ENCODE measurements around the gene UPF2. TPM values are rescaled to one million over a fixed set of nuclear protein-coding genes. Genes with fewer than 3 reads are reported as not detected.

The UPF2 gene
- polyA plus RNA-seq, 3 donors: 2.7 to 6.7 (median 4.3) TPM

- Mint-ChIP-seq H3K27me3 (ENCODE audit: low read depth in 3 of 3) (peaks cover 0 to 7% (median 2%) of the 10 kb centered on the region in 3 donors), H3K4me1 (no peaks in the 10 kb centered on the region), H3K27ac (no peak overlapping the region), H3K9me3 (no peaks in the 10 kb centered on the region), H3K36me3 (no peaks in the 10 kb centered on the region), H3K4me3 (no peak overlapping the region)
- no peaks in the 10 kb centered on the region for H3K79me2 ChIP-seq (ENCODE audit: insufficient read depth, low read length)
- DNase-seq: no peak
- H3K9me3 ChIP-seq (replicated peaks in 1 of 2; ENCODE audit: control insufficient read depth in 1 of 2, insufficient read depth in 1 of 2, low read length in 2 of 2): no peaks in the 10 kb centered on the region
- no peak overlapping the region for H3K4me3 ChIP-seq (replicated peaks in 1 of 3; ENCODE audit: low read depth in 2 of 3, low read length in 3 of 3)
- no peaks in the 10 kb centered on the region for H3K4me1 ChIP-seq (ENCODE audit: control insufficient read depth in 1 of 2, insufficient read depth in 2 of 2, low read length in 2 of 2)
- no peaks in the 10 kb centered on the region for H4K20me1 ChIP-seq (ENCODE audit: insufficient read depth, low read length)
- intact Hi-C loops (cut with micrococcal nuclease): no loop called here
- 98% methylated on average over 17 of the region's 18 CpGs for WGBS (ENCODE audit: insufficient coverage)
- no peaks in the 10 kb centered on the region for H3K27me3 ChIP-seq (ENCODE audit: control insufficient read depth in 2 of 2, insufficient read depth in 2 of 2, low read length in 2 of 2)
- no peak overlapping the region for H3K9ac ChIP-seq (ENCODE audit: insufficient read depth, low read length, poor library complexity, severe bottlenecking)
- no peak overlapping the region for H3K4me2 ChIP-seq (replicated peaks; ENCODE audit: extremely low read depth, low read length, poor library complexity, severe bottlenecking)
- H2AFZ ChIP-seq (ENCODE audit: insufficient read depth, low read depth, low read length, poor library complexity, severe bottlenecking): no peak overlapping the region
- H3K27ac ChIP-seq (ENCODE audit: low read depth in 1 of 2, low read length in 2 of 2): no peak overlapping the region
- no peaks in the 10 kb centered on the region for H3K36me3 ChIP-seq (replicated peaks in 1 of 2; ENCODE audit: control insufficient read depth in 1 of 2, insufficient read depth in 2 of 2, low read length in 2 of 2)
- TF ChIP-seq CTCF (IDR thresholded peaks at IDR 0.05): no peak
Observed at GRCh38 chr10:11907914-11908313, 134.7 kb downstream of the UPF2 start.

GRCh38 chr10:11906714-11907113 lies 135.9 kb downstream of the UPF2 start:
- Histone ChIP-seq H3K79me2 (ENCODE audit: insufficient read depth, low read length) (no peaks in the 10 kb centered on the region), H3K36me3 (replicated peaks in 1 of 2; ENCODE audit: control insufficient read depth in 1 of 2, insufficient read depth in 2 of 2, low read length in 2 of 2) (no peaks in the 10 kb centered on the region), H2AFZ (ENCODE audit: insufficient read depth, low read depth, low read length, poor library complexity, severe bottlenecking) (no peak overlapping the region), H3K4me3 (replicated peaks in 1 of 3; ENCODE audit: low read depth in 2 of 3, low read length in 3 of 3) (no peak overlapping the region), H3K27me3 (ENCODE audit: control insufficient read depth in 2 of 2, insufficient read depth in 2 of 2, low read length in 2 of 2) (no peaks in the 10 kb centered on the region), H3K4me2 (replicated peaks; ENCODE audit: extremely low read depth, low read length, poor library complexity, severe bottlenecking) (no peak overlapping the region), H3K9me3 (replicated peaks in 1 of 2; ENCODE audit: control insufficient read depth in 1 of 2, insufficient read depth in 1 of 2, low read length in 2 of 2) (no peaks in the 10 kb centered on the region), H3K27ac (ENCODE audit: low read depth in 1 of 2, low read length in 2 of 2) (no peak overlapping the region), H3K9ac (ENCODE audit: insufficient read depth, low read length, poor library complexity, severe bottlenecking) (no peak overlapping the region), H4K20me1 (ENCODE audit: insufficient read depth, low read length) (no peaks in the 10 kb centered on the region), H3K4me1 (ENCODE audit: control insufficient read depth in 1 of 2, insufficient read depth in 2 of 2, low read length in 2 of 2) (peaks cover 0 to 3% of the 10 kb centered on the region in 2 donors)
- intact Hi-C loops (cut with micrococcal nuclease): no loop called here
- Mint-ChIP-seq H3K9me3 (no peaks in the 10 kb centered on the region), H3K27me3 (ENCODE audit: low read depth in 3 of 3) (peaks cover 0 to 7% (median 4%) of the 10 kb centered on the region in 3 donors), H3K4me1 (peaks cover 3% of the 10 kb centered on the region), H3K36me3 (no peaks in the 10 kb centered on the region), H3K4me3 (no peak overlapping the region), H3K27ac (no peak overlapping the region)
- WGBS (ENCODE audit: insufficient coverage): 100% methylated on average over 2 of the region's 8 CpGs
- no peak for DNase-seq
- TF ChIP-seq CTCF (IDR thresholded peaks at IDR 0.05): no peak
